HG03103 (cell line): ENCODE results near the gene SAGE1.
"Not testable (repeated sequence)": the region's sequence is repeated elsewhere in the genome, so short reads cannot be mapped to it uniquely, and the experiment has no call there.

Experiments
- ATAC-seq: cut with Tn5 transposase; IDR thresholded peaks from one replicate; pipeline ENCODE4 v1.9.1; 2021; ENCODE audit warnings: low read depth; ENCODE audit not compliant: unreplicated experiment

SAGE1 gene, protein sequence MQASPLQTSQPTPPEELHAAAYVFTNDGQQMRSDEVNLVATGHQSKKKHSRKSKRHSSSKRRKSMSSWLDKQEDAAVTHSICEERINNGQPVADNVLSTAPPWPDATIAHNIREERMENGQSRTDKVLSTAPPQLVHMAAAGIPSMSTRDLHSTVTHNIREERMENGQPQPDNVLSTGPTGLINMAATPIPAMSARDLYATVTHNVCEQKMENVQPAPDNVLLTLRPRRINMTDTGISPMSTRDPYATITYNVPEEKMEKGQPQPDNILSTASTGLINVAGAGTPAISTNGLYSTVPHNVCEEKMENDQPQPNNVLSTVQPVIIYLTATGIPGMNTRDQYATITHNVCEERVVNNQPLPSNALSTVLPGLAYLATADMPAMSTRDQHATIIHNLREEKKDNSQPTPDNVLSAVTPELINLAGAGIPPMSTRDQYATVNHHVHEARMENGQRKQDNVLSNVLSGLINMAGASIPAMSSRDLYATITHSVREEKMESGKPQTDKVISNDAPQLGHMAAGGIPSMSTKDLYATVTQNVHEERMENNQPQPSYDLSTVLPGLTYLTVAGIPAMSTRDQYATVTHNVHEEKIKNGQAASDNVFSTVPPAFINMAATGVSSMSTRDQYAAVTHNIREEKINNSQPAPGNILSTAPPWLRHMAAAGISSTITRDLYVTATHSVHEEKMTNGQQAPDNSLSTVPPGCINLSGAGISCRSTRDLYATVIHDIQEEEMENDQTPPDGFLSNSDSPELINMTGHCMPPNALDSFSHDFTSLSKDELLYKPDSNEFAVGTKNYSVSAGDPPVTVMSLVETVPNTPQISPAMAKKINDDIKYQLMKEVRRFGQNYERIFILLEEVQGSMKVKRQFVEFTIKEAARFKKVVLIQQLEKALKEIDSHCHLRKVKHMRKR

DNA sequence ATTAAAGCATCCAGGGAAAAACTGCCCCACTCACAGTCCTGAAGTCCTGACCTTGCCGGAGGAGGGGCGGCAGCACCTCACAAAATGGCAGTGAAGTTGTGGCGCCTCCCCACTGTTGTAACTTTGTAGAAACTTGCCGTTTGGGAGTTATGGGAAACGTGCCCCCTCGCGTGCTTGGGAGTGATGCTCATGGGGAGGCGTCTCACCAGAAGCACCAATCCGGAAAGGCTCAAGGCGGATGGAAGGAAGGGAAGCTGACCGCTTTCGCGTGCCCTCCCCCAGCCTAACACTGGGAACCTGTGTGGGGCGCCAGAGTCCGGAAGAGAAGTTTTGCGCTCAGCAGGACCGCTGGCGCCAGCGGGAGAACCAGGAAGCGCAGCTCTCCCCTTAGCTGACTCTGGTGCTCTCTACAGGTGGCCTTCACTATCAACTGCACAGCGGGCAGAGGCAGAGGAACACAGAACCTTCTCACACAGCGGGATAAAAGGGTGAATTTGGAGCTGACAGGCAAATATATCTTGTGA lies at the start of gene SAGE1, which contains the start of gene CT45A10:
Gene SAGE1 (plus strand): TSS at position 423 of the 524 bp plus-strand sequence. CDS start 2,527 bp downstream, outside the sequence.
Gene CT45A10 (minus strand): TSS at position 151 of the 524 bp plus-strand sequence. CDS start 8,100 bp downstream, outside the sequence.
- no peak for ATAC-seq

DNA sequence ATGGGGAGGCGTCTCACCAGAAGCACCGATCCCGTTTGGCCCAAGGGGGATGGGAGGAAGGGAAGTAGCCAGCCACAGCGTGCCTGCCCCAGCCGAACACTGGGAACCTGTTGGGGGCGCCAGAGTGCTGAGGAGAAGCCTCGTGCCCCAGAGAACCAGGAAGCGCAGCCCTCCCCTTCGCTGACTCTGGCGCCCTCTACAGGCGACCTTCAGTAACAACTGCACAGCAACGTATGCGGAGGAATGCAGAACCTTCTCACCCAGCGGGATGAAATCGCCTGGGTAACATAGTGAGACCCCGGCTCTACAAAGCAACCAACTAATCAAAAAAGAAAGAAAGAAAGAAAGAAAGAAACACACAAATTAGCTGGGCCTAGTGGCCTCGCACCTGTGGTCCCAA lies 39.1 kb upstream of the SAGE1 start, which contains the start of gene CT45A8:
Gene CT45A8 (minus strand): TSS at position 101 of the 400 bp plus-strand sequence. CDS start 3,755 bp downstream, outside the sequence.
- not testable (repeated sequence) for ATAC-seq

DNA sequence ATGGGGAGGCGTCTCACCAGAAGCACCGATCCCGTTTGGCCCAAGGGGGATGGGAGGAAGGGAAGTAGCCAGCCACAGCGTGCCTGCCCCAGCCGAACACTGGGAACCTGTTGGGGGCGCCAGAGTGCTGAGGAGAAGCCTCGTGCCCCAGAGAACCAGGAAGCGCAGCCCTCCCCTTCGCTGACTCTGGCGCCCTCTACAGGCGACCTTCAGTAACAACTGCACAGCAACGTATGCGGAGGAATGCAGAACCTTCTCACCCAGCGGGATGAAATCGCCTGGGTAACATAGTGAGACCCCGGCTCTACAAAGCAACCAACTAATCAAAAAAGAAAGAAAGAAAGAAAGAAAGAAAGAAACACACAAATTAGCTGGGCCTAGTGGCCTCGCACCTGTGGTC lies 21.8 kb upstream of the SAGE1 start, which contains the start of gene CT45A9:
Gene CT45A9 (minus strand): TSS at position 101 of the 400 bp plus-strand sequence. CDS start 3,751 bp downstream, outside the sequence.
- not testable (repeated sequence) for ATAC-seq

- not testable (repeated sequence) for ATAC-seq
Observed at GRCh38 chrX:135882741-135883140, 10.8 kb upstream of the SAGE1 start.

GRCh38 chrX:135888230-135888629 lies 5.3 kb upstream of the SAGE1 start:
- ATAC-seq: not testable (repeated sequence)

DNA sequence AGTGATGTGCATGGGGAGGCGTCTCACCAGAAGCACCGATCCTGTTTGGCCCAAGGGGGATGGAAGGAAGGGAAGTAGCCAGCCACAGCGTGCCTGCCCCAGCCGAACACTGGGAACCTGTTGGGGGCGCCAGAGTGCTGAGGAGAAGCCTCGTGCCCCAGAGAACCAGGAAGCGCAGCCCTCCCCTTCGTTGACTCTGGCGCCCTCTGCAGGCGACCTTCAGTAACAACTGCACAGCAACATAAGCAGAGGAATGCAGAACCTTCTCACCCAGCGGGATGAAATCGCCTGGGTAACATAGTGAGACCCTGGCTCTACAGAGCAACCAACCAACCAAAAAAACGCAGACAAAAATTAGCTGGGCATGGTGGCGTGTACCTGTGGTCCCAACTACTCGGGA lies 4.5 kb upstream of the SAGE1 start:
- not testable (repeated sequence) for ATAC-seq

GRCh38 chrX:135890087-135890585 lies 3.4 kb upstream of the SAGE1 start:
- ATAC-seq: no peak

GRCh38 chrX:135892781-135893180 lies 735 bp upstream of the SAGE1 start:
- ATAC-seq: no peak

DNA sequence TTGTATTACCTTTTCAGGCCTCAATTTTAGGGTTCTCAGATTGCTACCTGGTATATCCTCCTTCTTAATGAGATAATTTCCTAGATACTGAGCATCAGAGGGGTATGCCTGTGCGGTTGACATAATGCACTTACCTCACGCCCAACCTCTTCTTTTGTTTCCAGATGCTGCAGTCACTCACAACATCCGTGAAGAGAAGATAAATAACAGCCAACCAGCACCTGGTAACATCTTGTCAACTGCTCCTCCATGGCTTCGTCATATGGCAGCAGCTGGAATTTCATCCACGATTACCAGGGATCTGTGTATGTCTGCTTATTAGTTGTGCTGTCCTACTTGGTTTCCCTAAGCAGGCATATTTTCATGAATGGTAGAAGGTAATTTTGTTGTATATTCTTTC lies 16.7 kb downstream of the SAGE1 start:
- ATAC-seq: no peak

DNA sequence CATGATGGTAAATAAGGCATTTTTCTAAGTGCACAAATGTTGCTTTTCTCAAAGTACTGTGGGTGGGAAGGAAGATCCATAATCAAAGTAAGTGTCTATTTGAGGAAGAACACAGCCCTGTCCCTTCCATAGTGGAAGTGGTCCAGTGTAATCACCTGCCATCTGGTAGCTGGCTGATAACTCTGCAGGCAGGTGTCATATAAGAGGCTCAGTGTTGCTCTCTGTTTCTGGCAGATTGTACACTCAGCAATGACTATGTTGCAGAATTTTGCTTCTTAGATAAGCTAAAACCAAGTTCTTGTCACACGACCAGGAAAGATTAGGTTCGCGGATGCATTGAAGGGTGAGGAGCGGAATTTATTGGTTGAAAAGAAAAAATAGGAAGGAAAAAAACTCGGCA lies 20.9 kb downstream of the SAGE1 start:
- ATAC-seq: no peak

- ATAC-seq: not testable (repeated sequence)
Observed at GRCh38 chrX:135920516-135920915, 27.0 kb downstream of the SAGE1 start.

DNA sequence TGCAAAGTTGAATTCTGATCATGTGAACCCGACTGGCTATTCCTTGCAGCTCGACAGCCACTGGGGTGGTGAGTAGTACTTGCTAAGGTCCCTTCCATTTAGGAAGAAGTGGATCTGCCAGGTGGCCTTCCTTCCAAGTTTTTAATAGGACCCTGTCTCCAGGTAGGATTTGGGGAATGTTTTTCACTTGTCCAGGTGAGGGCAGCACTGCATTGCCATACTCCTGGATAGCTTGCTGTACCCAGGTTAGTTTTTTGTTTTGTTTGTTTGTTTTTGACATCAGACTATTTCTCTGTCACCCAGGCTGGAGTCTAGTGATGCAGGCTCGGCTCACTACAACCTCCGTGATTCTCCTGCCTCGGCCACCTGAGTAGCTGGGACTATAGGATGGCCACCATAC lies 29.8 kb downstream of the SAGE1 start:
- no peak for ATAC-seq

- no peak for ATAC-seq
Observed at GRCh38 chrX:135927897-135928296, 34.4 kb downstream of the SAGE1 start.

GRCh38 chrX:135931644-135932487 lies 38.4 kb downstream of the SAGE1 start:
- ATAC-seq: no peak

DNA sequence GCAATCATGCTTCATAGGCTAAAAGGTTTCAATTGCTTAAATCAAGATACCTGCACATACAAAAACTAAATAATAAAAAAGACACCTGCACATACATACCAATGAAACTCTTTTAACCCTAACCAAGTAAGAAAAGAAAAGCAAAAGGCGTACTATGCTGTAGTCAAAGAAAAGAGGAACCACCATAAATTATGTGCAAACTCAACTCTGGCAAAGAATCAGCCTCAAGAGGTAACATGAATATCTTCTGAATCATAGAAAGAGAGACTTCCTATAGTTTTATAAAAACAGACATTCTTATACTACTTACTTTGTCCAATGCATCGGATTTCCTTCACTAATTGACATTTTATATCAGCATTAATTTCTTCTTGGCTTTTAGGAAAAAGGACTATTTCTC lies 51.0 kb downstream of the SAGE1 start:
- ATAC-seq: no peak

- no peak for ATAC-seq
Observed at GRCh38 chrX:135951291-135951690, 57.8 kb downstream of the SAGE1 start.
